Large intestine (tissue), 3 donors: ENCODE data around the gene BCAS4. TPM values are rescaled to one million over a fixed set of nuclear protein-coding genes. Genes with fewer than 3 reads are reported as not detected.

ENCODE experiments used
- DNase-seq, 2 donors: peaks; one replicate each; pipeline versions ENCODE4 v3.0.0 to v3.0.0-alpha.2; 2013
- H3K27ac ChIP-seq: one replicate; pipeline ENCODE4 v1.5.1; 2013; ENCODE audit warnings: low read length
- H3K27me3 ChIP-seq: 2 replicates; pipeline ENCODE4 v1.6.1; 2013; ENCODE audit warnings: low read length; ENCODE audit not compliant: control insufficient read depth, insufficient read depth
- H3K36me3 ChIP-seq: 2 replicates; pipeline ENCODE4 v1.6.1; 2013; ENCODE audit warnings: low read length; ENCODE audit not compliant: control insufficient read depth, insufficient read depth
- H3K4me1 ChIP-seq: one replicate; pipeline ENCODE4 v1.6.1; 2013; ENCODE audit warnings: low read length; ENCODE audit not compliant: control insufficient read depth, insufficient read depth
- H3K4me3 ChIP-seq: one replicate; pipeline ENCODE4 v1.5.1; 2013; ENCODE audit warnings: low read length
- H3K9me3 ChIP-seq: one replicate; pipeline ENCODE4 v1.6.1; 2013; ENCODE audit warnings: mild to moderate bottlenecking, low read depth, low read length, moderate library complexity; ENCODE audit not compliant: control insufficient read depth
- WGBS: methylation state at CpG from one replicate; pipeline ENCODE4 v1.1.5; 2013; ENCODE audit warnings: low lambda C conversion rate; ENCODE audit not compliant: insufficient coverage; 5-methylcytosine and 5-hydroxymethylcytosine counted together
- polyA plus RNA-seq: library from polyadenylated mRNA; unstranded; fragments of 120-200 nt; gene quantifications from one replicate; pipeline ENCODE4 v1.2.1, GENCODE V29; 2013

BCAS4 gene
- polyA plus RNA-seq, 1 donor: 3.4 TPM

DNA sequence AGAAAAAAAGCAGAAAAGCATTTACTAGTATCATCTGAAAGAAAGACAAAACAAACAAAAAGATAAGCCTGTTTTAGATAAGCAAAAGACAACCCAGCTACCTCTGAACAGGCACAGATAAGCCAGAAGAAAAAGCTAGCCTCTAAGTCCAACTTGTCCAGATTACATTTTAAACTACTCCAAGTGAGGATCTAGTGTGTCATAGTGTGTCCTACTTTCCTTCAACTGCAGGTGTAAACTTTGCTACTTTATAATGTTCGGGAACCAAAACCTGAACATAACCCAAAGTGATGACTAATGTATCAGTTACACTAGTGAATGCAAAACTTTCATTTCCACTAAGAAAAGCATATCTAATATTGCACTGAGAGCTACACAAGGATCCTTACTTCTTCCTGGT, 116.9 kb downstream of the BCAS4 start:
- whole genome bisulfite sequencing: no CpG with 5 or more reads among the region's 1 CpG
- Histone ChIP-seq H3K4me1 (peaks cover 16% of the 10 kb centered on the region), H3K4me3 (no peak overlapping the region)

DNA sequence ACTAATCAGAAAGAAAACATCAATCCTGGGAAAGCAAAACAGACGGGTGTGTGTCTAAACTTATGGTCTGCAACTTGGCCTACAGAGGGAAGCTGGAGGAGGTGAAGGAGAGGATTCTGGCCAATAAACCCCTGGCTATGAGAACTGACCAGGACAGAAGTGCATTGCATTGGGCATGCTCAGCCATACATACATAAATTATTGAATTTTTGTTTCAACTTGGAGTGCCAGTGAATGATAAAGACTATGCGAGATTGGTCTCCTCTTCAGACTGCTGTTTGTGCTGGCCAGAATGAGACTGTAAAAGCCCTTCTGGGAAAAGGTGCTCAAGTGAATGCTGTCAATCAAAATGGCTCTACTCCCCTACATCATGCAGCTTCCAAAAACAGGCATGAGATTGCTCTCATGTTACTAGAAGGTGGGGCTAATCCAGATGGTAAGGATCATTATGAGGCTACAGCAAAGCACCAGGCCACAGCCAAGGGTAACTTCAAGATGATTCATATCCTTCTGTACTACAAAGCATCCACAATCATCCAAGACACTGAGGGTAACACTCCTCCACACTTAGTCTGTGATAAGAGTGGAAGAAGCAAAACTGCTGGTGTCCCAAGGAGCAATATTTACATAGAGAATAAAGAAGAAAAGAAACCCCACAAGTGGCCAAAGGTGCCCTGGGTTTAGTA, 119.0 kb downstream of the BCAS4 start:
- Histone ChIP-seq H3K4me1 (peaks cover 21% of the 10 kb centered on the region), H3K9me3 (no peaks in the 10 kb centered on the region), H3K4me3 (no peak overlapping the region), H3K27me3 (no peaks in the 10 kb centered on the region), H3K27ac (no peak overlapping the region), H3K36me3 (peaks cover 17% of the 10 kb centered on the region)
- no peak for DNase-seq
- WGBS: no CpG with 5 or more reads among the region's 2 CpGs

More for the DNA sequence above, 116.9 kb downstream of the BCAS4 start:
- DNase-seq: no peak
- H3K9me3 ChIP-seq: no peaks in the 10 kb centered on the region
- no peaks in the 10 kb centered on the region for H3K27me3 ChIP-seq
- H3K36me3 ChIP-seq: peaks cover 11% of the 10 kb centered on the region
- peak overlapping the region; percentile 26 for H3K27ac ChIP-seq

DNA sequence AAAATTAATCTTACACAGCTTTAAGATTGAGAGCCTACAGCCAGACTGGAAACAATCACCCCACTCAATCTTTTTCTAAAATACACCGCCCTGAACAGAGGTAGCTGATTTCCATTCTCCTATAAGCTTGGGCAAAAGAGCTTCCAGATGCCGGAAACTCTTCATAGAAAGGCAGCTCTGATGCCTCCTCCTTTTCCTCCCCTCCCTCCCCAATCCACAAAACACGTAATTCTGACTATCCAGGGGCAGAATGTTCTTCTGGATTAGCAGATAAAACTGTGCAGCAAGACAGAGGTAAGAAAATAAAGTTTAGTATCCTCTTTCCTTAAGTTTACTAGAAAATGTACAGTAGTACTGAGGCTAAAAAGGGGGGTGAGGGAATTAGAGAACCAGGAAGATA, 120.6 kb downstream of the BCAS4 start:
- Histone ChIP-seq H3K4me1 (peaks cover 21% of the 10 kb centered on the region), H3K27ac (peak overlapping the region; percentile 30)
- no CpG with 5 or more reads among the region's 3 CpGs for WGBS

DNA sequence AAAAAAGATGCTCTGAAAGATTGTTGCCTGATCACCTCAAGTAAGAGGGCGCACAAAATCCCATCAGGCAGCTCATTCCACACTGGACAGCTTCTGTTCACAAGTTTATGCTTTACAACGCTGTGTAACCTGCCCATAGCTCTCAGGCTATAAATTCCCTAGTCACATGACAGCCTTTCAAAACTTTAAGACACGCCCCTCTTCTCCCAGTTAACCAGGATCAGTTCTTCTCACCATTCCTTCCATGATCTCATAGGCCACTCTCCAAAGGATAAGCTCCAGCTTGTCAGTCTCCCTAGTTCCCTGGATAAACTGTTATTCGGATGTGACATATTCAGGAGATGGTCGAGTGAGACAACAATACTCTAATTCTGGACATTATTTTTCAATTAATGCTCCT, 121.4 kb downstream of the BCAS4 start:
- WGBS: no CpG with 5 or more reads among the region's 5 CpGs
- peak; percentile 77 to 87 for DNase-seq

More for the DNA sequence above, 120.6 kb downstream of the BCAS4 start:
- no peak overlapping the region for H3K4me3 ChIP-seq
- no peak for DNase-seq
- H3K27me3 ChIP-seq: no peaks in the 10 kb centered on the region
- no peaks in the 10 kb centered on the region for H3K9me3 ChIP-seq
- H3K36me3 ChIP-seq: peaks cover 18% of the 10 kb centered on the region

DNA sequence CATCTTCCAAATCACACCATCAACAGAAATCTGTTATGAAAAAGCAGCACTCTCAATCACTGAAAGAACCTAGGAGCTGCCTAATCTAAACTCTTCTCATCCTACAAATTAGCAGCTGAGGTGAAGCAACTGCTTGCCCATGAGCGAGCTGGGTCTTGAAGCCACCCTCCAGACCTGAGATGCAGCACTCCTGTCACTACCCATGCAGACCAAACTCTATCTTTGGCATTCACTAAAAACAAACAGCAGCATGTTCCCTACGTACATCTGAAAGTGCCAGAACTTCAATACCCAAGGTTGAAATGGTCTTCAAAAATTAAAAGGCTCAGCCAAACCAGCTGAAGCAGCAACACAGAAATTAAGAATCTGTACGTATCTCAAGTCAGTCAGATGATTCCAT, 122.1 kb downstream of the BCAS4 start:
- no peaks in the 10 kb centered on the region for H3K9me3 ChIP-seq
- H3K27me3 ChIP-seq: no peaks in the 10 kb centered on the region
- H3K4me3 ChIP-seq: no peak overlapping the region
- H3K27ac ChIP-seq: peak overlapping the region; percentile 55
- H3K36me3 ChIP-seq: peaks cover 20% of the 10 kb centered on the region
- DNase-seq: no peak
- peaks cover 21% of the 10 kb centered on the region for H3K4me1 ChIP-seq
- WGBS: no CpG with 5 or more reads among the region's 3 CpGs

More for the DNA sequence above, 121.4 kb downstream of the BCAS4 start:
- H3K27me3 ChIP-seq: no peaks in the 10 kb centered on the region
- peak overlapping the region; percentile 55 for H3K27ac ChIP-seq
- peaks cover 18% of the 10 kb centered on the region for H3K36me3 ChIP-seq
- no peaks in the 10 kb centered on the region for H3K9me3 ChIP-seq
- no peak overlapping the region for H3K4me3 ChIP-seq
- peaks cover 21% of the 10 kb centered on the region for H3K4me1 ChIP-seq

DNA sequence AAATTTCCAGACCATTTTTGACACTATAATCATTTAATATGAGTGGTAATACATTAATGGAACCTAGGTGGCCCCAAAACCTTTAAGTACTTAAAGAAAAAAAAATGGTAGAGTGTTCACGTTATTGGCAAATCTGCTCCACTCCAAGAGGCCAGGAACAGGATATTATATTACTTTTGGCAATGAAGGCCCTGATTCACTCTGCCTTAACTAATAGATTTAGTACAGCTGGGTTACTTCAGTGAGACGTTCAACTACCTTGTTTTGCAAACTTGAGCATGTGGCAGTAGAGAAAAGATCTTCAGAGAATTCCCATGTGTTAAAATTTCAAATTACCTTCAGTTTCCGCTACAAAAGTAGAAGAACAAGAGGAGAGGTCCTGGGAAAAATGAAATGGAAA, 123.5 kb downstream of the BCAS4 start:
- WGBS: 83% methylated on average over 2 of the region's 3 CpGs
- Histone ChIP-seq H3K27ac (no peak overlapping the region), H3K4me3 (no peak overlapping the region), H3K9me3 (no peaks in the 10 kb centered on the region), H3K4me1 (peaks cover 19% of the 10 kb centered on the region), H3K36me3 (peaks cover 25% of the 10 kb centered on the region), H3K27me3 (no peaks in the 10 kb centered on the region)
- DNase-seq: no peak

DNA sequence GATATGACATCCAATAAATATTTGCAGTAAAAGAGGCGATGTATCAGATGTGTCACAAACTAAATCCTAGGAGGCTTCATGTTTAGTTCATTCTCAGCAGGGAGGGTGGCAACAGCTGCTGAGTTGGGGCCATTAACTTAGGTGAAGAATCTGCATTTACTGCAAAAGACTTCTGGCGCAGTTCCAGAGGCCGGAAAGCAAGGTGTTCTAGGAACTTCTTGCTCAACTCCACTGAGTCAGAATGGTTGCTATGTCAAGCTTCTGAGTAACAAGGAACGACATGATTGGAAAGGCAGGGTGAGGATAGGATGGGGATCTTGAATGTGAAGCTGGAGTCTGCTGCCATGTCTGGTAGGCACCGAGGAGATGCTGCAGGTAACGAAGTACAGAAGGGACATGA, 124.7 kb downstream of the BCAS4 start:
- peak overlapping the region; percentile 33 for H3K27ac ChIP-seq
- H3K27me3 ChIP-seq: no peaks in the 10 kb centered on the region
- H3K4me3 ChIP-seq: no peak overlapping the region
- peak; percentile 77 to 79 for DNase-seq
- H3K36me3 ChIP-seq: peaks cover 30% of the 10 kb centered on the region
- no peaks in the 10 kb centered on the region for H3K9me3 ChIP-seq
- 40% methylated on average over 1 of the region's 6 CpGs for WGBS
- H3K4me1 ChIP-seq: peaks cover 14% of the 10 kb centered on the region

DNA sequence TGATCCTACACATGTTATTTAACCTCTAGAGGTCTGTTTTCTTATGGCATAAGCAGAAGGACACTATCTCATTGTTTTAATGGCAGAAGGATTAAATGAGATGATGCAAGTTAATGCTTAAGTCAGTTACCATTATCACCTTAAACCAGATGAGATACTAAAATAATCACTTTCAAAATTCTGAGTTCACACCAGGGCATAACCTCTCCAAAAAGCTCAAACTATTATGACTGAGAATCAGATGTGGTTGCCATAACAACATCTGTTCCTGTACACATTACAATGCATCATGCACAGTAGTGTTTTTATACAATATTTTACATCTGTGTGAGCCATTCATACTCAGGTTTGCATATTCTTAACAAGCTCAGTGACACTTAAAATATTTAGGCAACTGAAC, 126.1 kb downstream of the BCAS4 start:
- Histone ChIP-seq H3K36me3 (peaks cover 34% of the 10 kb centered on the region), H3K9me3 (no peaks in the 10 kb centered on the region), H3K4me3 (no peak overlapping the region), H3K27me3 (no peaks in the 10 kb centered on the region), H3K27ac (no peak overlapping the region), H3K4me1 (peaks cover 7% of the 10 kb centered on the region)
- no peak for DNase-seq

DNA sequence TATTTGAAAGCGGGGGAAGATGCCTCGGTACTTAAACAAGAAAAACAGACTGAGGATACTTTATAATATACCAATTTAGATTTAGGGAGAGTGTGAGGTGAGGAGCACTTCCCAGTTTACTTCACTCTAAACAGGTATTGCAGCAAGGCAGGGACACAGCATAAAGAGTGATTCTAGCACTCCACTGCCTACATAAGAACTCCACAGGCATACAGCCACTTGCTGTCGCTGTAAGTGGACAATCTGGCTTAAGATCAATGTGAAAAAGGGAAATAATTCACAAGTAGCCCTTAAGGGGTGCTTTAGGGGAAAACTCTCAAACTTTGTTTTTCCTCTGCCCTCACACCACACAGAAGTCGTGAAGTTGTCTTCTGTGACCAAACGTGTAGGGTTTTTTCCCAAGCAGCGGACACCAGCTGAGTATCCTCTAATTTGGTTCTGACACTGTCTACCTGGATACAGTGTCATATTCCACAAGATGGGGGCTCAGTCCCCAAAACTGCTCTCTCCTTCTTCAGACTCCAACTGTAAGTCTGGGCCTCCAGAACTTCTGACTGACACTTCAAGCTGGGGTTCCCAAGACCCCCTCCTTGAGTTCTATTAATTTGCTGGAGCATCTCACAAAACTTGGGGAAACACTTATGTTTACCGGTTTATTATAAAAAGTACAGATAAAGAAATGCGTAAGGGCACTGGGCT, 127.1 kb downstream of the BCAS4 start:
- Histone ChIP-seq H3K4me1 (peaks cover 4% of the 10 kb centered on the region), H3K27me3 (no peaks in the 10 kb centered on the region), H3K9me3 (no peaks in the 10 kb centered on the region), H3K36me3 (peaks cover 34% of the 10 kb centered on the region), H3K4me3 (no peak overlapping the region), H3K27ac (no peak overlapping the region)
- DNase-seq: no peak
- WGBS: no CpG with 5 or more reads among the region's 8 CpGs

DNA sequence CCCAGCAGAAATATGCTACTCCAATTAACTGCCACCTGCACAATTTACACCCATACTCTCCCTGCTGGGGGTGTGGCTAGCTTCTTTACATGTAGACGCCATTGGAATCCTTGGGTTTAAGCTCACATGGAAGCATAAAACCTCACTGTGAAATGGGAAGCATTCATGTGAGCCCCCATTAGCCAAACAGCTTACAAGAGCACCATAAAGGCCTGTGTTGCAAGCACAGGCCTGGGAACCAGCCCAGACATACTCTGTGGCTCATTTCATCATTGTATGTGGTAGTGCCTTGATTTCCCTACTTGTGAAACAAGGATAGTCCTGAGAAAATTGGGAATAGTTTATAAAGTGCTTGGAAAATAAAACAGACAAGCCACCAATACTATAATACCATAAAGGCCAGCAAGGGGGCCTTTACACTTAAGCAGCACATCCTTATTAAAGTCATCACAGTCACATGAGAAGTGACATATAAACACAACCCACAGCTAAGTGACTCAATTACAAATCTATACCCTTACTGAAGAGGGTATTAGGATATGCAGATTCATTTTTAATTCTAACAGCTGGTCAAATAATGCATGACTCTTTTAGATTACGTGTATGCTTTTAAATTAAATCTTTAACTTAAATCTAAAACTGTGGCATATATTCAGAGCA, 129.5 kb downstream of the BCAS4 start:
- 100% methylated on average over 1 of the region's 2 CpGs for WGBS
- no peaks in the 10 kb centered on the region for H3K27me3 ChIP-seq
- H3K4me3 ChIP-seq: no peak overlapping the region
- DNase-seq: no peak
- H3K4me1 ChIP-seq: peaks cover 9% of the 10 kb centered on the region
- H3K36me3 ChIP-seq: peaks cover 36% of the 10 kb centered on the region
- no peak overlapping the region for H3K27ac ChIP-seq
- no peaks in the 10 kb centered on the region for H3K9me3 ChIP-seq
